ENCODE data around the gene GPN2. TPM values are rescaled to one million over a fixed set of nuclear protein-coding genes. Genes with fewer than 3 reads are reported as not detected.
"Not testable (repeated sequence)": the region's sequence is repeated elsewhere in the genome, so short reads cannot be mapped to it uniquely, and the experiment has no call there.

The GPN2 gene
- total RNA-seq, 2 experiments from 2014 or later, result 44.3 to 45.6 TPM

DNA sequence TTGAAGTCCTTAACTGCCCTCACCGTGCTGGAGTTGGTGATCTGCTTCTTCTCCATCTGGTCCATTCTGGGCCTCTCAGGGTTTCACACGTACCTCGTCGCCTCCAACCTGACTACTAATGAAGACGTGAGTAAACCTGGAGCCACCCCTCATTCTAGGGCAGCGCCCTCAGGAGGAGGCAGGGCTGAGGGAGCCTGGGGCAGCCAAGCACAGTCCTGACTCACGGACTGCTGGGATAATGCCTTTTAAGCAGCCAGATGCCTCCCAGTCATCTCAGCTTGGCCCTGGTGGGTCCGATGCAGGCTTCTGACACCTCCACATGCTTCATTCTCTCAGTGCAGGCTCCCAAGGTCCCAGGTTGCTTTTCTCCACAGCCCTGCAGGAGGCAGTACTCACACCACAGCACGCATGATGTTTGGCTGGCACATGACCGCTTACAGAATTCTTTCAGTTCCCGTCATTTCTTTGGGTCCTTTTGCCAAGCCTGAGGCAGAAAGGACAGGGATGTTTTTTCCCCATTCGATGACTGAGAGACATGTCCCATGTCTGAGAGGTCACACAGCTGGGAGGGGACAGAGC, 38.9 kb downstream of the GPN2 start:
- POLR2A ChIA-PET, result no interaction called here
- ATAC-seq (no peak), DNase-seq (no peak)
- Mint-ChIP-seq H3K4me1 (no peaks in the 10 kb centered on the region), H3K27me3 (no peaks in the 10 kb centered on the region), H3K4me3 (no peak overlapping the region), H3K36me3 (ENCODE audit: low read depth) (peaks cover 55% of the 10 kb centered on the region), H3K9me3 (ENCODE audit: low read depth) (no peaks in the 10 kb centered on the region), H3K27ac (no peak overlapping the region)
- intact Hi-C loops (cut with DNase I, micrococcal nuclease), result no loop called here
- CTCF ChIA-PET, result interaction anchor here (0.5 to 1.9 kb wide), 9 partner anchors 11 to 267 kb away, joined by 3 to 6 read pairs (median 3); partner anchors contain the start of gene GPN2

DNA sequence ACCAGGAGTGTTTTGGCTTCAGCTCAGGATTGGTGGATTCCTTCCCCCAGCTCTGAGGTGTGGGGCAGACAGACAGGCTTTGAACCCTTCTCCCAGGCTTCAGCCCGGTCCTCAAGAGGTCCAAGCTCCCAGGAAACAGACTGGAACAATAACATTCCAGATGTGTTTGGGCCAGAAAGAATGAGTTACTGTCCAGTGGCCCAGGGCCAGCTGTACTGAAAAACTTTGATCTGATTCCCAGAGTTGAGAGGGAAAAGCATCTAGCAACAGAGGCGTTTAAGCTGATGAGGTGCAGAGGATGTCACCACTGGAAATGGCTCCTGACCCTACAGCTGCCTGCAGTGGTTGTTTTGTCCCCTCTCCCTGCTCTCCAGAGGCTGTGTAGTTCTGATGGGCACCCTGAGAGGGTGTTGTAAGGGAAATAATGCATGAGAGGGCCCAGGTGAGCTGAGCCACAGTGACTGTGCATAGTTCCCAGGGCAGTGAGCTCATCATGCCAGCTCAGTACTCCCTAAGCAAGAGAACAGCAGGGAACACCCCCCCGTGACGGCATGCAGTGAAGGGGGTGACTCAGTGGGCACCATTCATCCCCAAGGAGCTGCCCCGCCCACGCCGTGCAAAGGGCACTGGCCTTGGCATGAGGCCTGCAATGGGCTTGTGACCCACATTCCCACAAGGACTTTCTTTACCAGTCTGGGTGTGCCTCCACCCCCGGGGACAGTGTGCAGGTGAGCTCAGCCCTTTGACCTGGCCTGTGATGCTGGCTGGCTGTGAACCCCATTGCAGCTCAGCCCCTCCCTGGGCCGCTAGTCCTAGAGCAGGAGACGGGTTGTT, 40.9 kb downstream of the GPN2 start:
- CTCF ChIA-PET, result interaction anchor here (0.5 to 2.2 kb wide), 15 partner anchors 10 to 895 kb away, joined by 3 to 10 read pairs (median 4); no protein-coding TSS in a partner anchor
- intact Hi-C loops (cut with DNase I, micrococcal nuclease), result no loop called here
- Mint-ChIP-seq H3K4me1 (peaks cover 6% of the 10 kb centered on the region), H3K27me3 (no peaks in the 10 kb centered on the region), H3K36me3 (ENCODE audit: low read depth) (peaks cover 57% of the 10 kb centered on the region), H3K4me3 (no peak overlapping the region), H3K27ac (no peak overlapping the region), H3K9me3 (ENCODE audit: low read depth) (no peaks in the 10 kb centered on the region)
- DNase-seq (peak; percentile 22), ATAC-seq (no peak)
- POLR2A ChIA-PET, result no interaction called here

DNA sequence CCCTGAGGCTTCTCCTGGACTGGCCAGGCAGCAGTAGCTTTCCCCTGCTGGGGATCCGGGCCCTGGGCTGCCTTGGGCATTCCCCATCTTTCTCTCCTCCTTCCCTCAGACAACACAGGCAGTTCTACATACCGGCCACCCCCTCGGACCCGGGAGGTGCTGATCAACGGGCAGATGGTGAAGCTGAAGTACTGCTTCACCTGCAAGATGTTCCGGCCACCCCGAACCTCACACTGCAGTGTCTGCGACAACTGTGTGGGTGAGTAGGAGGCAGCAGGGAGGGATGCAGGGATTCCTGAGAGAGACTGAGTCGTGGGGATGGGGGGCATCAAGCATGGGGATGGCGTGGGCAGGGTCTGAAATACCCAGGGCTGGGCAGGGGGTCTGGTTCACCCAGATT, 41.6 kb downstream of the GPN2 start:
- Mint-ChIP-seq H3K4me3 (no peak overlapping the region), H3K27ac (no peak overlapping the region), H3K4me1 (peaks cover 8% of the 10 kb centered on the region), H3K9me3 (ENCODE audit: low read depth) (no peaks in the 10 kb centered on the region), H3K36me3 (ENCODE audit: low read depth) (peaks cover 60% of the 10 kb centered on the region), H3K27me3 (no peaks in the 10 kb centered on the region)
- POLR2A ChIA-PET, result interaction anchor here (1.2 kb wide), 1 partner anchor 17 kb away, joined by 11 read pairs; no protein-coding TSS in a partner anchor
- ATAC-seq (no peak), DNase-seq (no peak)
- CTCF ChIA-PET, result interaction anchor here (0.5 to 2.2 kb wide), 8 partner anchors 10 to 307 kb away, joined by 3 to 10 read pairs (median 4); no protein-coding TSS in a partner anchor
- intact Hi-C loops (cut with DNase I, micrococcal nuclease), result no loop called here

DNA sequence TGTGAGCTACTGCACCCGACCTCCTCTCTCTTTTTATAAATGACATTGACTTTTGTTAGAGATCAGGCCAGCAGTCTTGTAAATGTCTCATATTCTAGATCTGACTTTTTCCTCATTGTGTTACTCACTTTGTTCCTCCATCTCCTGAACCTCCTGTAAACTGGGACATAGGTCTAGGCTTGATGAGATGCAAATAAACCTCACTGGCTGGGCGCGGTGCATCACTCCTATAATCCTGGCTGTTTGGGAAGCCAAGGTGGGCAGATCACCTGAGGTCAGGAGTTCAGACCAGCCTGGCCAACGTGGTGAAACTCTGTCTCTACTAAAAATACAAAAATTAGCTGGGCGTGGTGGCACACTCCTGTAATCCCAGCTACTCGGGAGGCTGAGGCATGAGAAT, 42.3 kb downstream of the GPN2 start:
- intact Hi-C loops (cut with DNase I, micrococcal nuclease); H3K27me3 Mint-ChIP-seq; H3K4me1 Mint-ChIP-seq; ATAC-seq; H3K27ac Mint-ChIP-seq; DNase-seq; H3K9me3 Mint-ChIP-seq (ENCODE audit: low read depth); CTCF ChIA-PET; H3K4me3 Mint-ChIP-seq: not testable (repeated sequence)
- peaks cover 55% of the 10 kb centered on the region for H3K36me3 Mint-ChIP-seq (ENCODE audit: low read depth)
- POLR2A ChIA-PET, result interaction anchor here (1.2 kb wide), 1 partner anchor 17 kb away, joined by 11 read pairs; no protein-coding TSS in a partner anchor

DNA sequence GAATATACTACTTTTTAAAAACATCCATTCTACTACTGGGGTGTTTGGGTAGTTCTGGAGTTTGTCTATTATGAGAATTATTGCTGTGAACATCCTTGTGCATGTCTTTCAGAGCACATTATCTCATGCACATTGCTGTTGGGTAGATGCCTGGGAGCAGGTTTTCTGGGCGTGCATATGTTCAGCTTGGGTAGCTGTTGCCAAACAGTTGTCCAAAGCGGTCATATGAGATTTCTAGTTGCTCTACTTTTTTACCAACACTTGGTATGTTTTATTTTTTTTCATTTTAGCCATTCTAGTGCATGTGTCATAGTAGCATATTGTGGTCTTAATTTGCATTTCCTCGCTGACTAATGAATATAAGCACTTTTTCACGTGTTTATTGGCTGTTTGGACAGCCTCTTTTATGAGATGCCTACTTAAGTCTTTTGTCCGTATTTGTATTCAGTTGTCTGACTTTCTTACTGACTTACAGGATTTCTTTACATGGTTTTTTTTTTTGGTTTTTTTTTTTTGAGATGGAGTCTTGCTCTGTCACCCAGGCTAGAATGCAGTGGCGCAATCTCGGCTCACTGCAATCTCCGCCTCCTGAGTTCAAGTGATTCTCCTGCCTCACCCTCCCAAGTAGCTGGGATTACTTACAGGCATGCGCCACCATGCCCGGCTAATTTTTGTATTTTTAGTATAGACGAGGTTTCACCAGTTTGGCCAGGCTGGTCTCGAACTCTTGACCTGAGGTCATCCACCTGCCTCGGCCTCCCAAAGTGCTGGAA, 45.5 kb downstream of the GPN2 start:
- no peaks in the 10 kb centered on the region for H3K27me3 Mint-ChIP-seq
- DNase-seq, result no peak
- CTCF ChIA-PET, result interaction anchor here (1.0 to 1.3 kb wide), 2 partner anchors 12 to 23 kb away, joined by 3 read pairs; no protein-coding TSS in a partner anchor
- H3K36me3 Mint-ChIP-seq (ENCODE audit: low read depth), result peaks cover 40% of the 10 kb centered on the region
- H3K4me3 Mint-ChIP-seq, result no peak overlapping the region
- POLR2A ChIA-PET, result no interaction called here
- H3K9me3 Mint-ChIP-seq (ENCODE audit: low read depth), result no peaks in the 10 kb centered on the region
- H3K27ac Mint-ChIP-seq, result no peak overlapping the region
- peaks cover 8% of the 10 kb centered on the region for H3K4me1 Mint-ChIP-seq
- intact Hi-C loops (cut with DNase I, micrococcal nuclease), result no loop called here
- no peak for ATAC-seq

DNA sequence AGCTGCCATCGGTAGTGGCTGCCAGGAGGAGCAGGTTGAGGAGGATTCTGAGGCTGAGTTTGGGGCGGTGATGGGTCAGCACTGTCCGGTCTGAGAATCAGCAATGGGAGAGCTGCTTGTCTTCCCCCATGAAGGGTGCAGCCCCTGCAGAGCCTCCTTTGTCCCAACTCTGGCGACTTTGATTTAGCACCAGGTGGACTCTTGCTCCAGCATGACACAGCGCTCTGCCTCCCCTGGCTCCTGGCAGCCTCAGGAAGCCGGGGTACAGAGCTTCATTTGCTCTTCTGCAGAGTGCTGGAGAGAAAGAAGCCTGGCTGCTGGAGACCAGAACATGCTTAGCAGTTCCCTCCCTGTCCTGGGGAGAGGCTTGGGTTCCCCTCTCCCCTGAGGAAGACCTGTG, 50.3 kb downstream of the GPN2 start:
- Mint-ChIP-seq H3K27me3 (no peaks in the 10 kb centered on the region), H3K36me3 (ENCODE audit: low read depth) (peaks cover 50% of the 10 kb centered on the region), H3K4me3 (no peak overlapping the region), H3K4me1 (peaks cover 24% of the 10 kb centered on the region), H3K9me3 (ENCODE audit: low read depth) (no peaks in the 10 kb centered on the region), H3K27ac (no peak overlapping the region)
- POLR2A ChIA-PET, result interaction anchor here (0.6 kb wide), 1 partner anchor 130 kb away, joined by 14 read pairs; no protein-coding TSS in a partner anchor
- ATAC-seq (no peak), DNase-seq (no peak)
- intact Hi-C loops (cut with DNase I, micrococcal nuclease), result no loop called here
- CTCF ChIA-PET, result interaction anchor here (0.6 to 1.2 kb wide), 4 partner anchors 16 to 315 kb away, joined by 3 to 4 read pairs (median 4); partner anchors contain the start of gene SLC9A1

DNA sequence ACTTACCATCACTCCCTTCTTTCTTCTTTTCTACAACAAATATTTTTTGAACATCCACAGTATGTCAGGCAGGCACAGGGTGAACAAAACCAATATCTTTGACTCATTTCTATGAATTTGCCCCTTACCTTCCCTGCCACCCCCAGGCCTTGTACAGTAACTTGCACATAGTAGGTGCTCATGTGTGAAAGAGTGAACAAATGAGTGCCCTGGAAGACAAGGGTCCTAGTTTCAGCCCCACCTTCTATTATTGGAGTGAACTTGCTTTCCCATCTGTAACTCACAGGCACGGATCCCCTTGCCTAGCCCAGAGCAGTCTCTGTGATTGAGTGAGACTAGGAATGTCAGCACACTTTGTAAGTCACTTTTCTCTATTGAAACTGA, 50.8 kb downstream of the GPN2 start:
- Mint-ChIP-seq H3K27ac (peak overlapping the region; percentile 56), H3K4me3 (no peak overlapping the region), H3K9me3 (ENCODE audit: low read depth) (no peaks in the 10 kb centered on the region), H3K4me1 (peaks cover 27% of the 10 kb centered on the region), H3K27me3 (no peaks in the 10 kb centered on the region), H3K36me3 (ENCODE audit: low read depth) (peaks cover 51% of the 10 kb centered on the region)
- intact Hi-C loops (cut with DNase I, micrococcal nuclease), result no loop called here
- DNase-seq (no peak), ATAC-seq (peak; percentile 6)
- ChIA-PET CTCF (interaction anchor here (0.6 to 1.3 kb wide), 9 partner anchors 10 to 315 kb away, joined by 3 to 6 read pairs (median 3); partner anchors contain the start of gene SLC9A1), POLR2A (interaction anchor here (0.9 to 1.0 kb wide), 2 partner anchors 9 to 26 kb away, joined by 3 read pairs; no protein-coding TSS in a partner anchor)

DNA sequence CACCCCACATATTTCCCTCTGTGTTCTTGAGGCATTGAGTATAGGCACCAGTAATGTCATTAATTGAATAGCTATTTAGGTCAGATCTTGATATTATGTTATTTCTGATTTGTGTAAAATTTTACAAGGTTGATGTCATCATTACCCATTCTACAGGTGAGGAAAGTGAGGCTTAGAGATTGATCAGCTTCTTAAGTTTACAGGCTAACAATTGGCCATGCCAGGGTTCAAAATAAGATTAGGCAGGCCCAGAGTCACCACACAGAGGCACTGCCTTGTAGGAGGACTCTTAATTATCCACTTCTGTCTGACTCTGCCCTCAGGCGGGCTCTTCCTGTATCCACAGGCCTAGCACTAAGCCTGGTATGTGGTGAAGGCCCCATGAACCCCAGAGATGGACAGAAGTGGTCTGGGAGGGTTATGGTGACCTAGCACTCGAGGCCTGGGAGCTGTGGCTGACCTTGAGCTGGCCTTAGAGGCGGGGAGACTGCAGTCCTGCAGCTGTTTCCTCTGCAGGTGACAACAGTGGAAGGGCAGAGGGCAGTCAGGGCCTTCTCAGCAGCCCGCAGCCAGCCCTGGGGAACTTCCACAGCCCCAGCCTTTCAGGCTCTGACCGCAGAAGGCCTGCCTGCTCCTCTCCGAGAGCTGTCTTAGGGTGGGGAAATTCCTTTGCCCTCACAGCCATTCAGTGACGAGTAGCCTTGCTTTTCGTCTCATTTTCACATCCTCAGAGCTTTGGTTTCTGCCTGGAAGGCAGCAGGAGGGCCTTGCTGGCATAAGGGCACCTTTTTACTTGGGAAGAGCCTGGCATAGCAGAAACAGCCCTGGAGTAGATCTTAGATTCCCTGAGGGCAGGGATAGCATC, 51.4 kb downstream of the GPN2 start:
- H3K27ac Mint-ChIP-seq, result peak overlapping the region; percentile 86
- no peaks in the 10 kb centered on the region for H3K27me3 Mint-ChIP-seq
- H3K9me3 Mint-ChIP-seq (ENCODE audit: low read depth), result no peaks in the 10 kb centered on the region
- H3K4me3 Mint-ChIP-seq, result no peak overlapping the region
- ChIA-PET POLR2A (interaction anchor here (0.6 to 1.0 kb wide), 3 partner anchors 8 to 930 kb away, joined by 3 to 6 read pairs (median 3); no protein-coding TSS in a partner anchor), CTCF (interaction anchor here (0.7 to 1.8 kb wide), 9 partner anchors 10 to 235 kb away, joined by 3 to 6 read pairs (median 4); partner anchors contain the start of gene SFN)
- peaks cover 50% of the 10 kb centered on the region for H3K36me3 Mint-ChIP-seq (ENCODE audit: low read depth)
- H3K4me1 Mint-ChIP-seq, result peaks cover 29% of the 10 kb centered on the region
- ATAC-seq (peak; percentile 93), DNase-seq (peak; percentile 76)
- intact Hi-C loops (cut with DNase I, micrococcal nuclease), result no loop called here

DNA sequence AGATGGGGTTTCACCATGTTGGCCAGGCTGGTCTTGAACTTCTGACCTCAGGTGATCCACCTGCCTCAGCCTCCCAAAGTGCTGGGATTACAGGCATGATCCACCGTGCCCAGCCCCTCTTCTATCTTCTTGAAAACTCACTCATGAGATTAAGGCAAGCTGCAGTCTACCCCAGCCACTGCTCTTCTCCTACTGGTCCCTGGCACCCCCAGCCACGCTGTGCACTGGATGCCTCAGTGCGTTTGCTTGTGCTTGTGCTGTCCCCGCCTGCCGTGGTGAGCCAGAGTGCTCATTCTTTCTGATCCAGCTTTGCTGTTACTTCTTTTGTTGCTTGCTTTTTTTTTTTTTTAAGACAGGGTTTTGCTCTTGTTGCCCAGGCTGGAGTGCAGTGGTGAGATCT, 52.4 kb downstream of the GPN2 start:
- H3K9me3 Mint-ChIP-seq (ENCODE audit: low read depth); DNase-seq; ATAC-seq; intact Hi-C loops (cut with DNase I, micrococcal nuclease); H3K27me3 Mint-ChIP-seq; H3K4me3 Mint-ChIP-seq: not testable (repeated sequence)
- peaks cover 57% of the 10 kb centered on the region for H3K36me3 Mint-ChIP-seq (ENCODE audit: low read depth)
- H3K27ac Mint-ChIP-seq, result peak overlapping the region; percentile 21
- CTCF ChIA-PET, result interaction anchor here (1.8 kb wide), 1 partner anchor 25 kb away, joined by 6 read pairs; the partner anchor contains the start of gene SFN
- POLR2A ChIA-PET, result interaction anchor here (0.6 kb wide), 1 partner anchor 195 kb away, joined by 10 read pairs; no protein-coding TSS in a partner anchor
- peaks cover 40% of the 10 kb centered on the region for H3K4me1 Mint-ChIP-seq

Measured in activated CD4-positive, alpha-beta T cell treated with anti-CD3 and anti-CD28 coated beads for 36 hours (primary cell).